ENCODE results near the gene ARHGAP24.

ARHGAP24 gene

DNA sequence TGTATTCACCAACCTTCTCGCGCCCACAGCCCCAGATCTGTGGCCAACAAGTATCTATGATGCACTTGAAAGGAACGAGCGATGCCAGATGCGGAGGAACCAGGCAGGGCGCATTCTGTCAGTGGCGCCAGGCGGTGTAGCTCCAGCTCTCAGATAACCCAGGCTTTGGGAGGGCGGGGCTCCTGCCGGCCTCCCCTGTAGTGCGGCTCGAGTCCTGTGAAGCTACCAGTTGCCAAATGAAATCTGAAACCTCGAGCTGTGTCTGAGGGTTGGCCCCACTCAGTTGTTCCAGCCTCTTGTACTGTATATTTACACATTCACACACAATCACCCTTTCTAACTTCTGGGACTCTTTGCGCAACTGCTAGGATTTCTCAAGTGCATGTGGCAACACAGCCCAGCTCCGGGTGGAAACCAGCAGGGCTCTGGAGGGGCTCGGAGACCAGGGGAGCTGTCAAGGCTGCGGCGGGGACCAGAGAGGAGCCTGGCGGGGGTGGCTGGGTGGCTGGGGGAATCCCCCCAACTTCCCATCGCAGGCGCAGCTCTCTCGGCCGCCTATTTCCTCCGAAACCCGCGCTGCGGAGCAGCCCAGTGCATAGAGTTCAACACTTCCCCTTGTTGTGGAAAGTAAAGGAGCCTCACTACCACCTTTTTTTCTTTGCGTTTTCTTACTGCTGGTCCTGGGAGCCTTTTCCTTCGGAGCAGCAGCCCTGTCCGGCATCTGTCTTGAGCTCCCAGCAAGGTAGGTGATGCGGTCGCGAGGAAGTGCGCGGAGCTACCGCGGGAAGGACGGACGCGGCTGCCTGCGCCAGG lies at the start of gene ARHGAP24:
Gene ARHGAP24, plus strand, starts transcription at position 333 of the 813 bp plus-strand sequence.
- DNase-seq, result no peak

DNA sequence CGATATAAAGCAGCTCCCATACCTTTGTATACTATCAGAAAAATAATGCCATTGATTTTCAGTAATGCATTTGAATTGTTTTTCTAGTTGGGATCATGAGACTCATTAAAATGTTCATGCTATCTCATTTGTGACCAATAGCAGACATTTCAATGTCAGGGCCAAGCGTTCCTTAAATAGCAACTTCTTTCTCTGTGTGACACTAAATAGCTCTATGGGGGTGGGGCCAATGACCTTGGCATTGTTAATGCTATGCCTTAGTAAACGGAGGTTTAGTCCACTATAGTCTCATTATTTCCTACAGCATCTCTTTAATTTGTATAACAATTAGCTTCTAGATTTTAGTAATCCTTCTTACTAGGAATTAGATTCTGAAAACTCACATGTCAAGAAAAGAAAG lies 48.6 kb upstream of the ARHGAP24 start:
- no peak for DNase-seq

DNA sequence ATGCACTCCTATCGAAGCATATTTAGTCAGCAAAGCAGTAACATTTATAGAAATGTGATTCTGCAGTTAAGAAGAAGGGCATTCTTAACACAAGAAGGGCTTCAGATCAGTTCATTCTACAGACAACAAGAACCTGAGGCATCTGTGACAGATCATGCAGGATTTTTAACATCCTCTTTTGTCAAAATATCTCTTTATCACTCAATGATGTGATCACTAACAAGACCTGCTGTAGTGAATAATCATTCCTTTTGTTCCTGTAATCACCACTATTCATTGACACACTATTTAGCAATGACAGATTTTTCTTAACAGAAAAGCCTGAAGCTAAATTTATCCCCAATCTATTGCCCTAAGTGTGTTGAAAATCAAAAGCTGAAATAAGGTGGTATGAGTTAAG lies 47.8 kb upstream of the ARHGAP24 start:
- DNase-seq, result no peak

DNA sequence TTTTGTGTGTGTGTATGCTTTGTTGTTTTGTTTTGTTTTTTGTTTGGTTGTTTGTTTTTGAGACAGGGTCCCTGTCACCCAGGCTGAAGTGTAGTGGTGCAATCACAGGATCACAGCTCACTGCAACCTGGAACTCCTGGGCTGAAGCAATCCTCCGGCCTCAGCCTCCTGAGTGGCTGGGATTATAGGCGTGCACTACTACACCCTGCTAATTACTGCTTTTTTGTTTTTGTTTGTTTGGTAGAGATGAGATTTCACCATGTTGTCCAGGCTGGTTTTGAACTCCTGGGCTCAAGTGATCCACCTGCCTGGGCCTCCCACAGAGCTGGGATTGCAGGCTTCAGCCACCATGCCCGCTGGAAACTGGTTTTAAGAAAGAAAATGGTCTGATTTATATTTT lies 44.7 kb upstream of the ARHGAP24 start:
- DNase-seq, result no peak

DNA sequence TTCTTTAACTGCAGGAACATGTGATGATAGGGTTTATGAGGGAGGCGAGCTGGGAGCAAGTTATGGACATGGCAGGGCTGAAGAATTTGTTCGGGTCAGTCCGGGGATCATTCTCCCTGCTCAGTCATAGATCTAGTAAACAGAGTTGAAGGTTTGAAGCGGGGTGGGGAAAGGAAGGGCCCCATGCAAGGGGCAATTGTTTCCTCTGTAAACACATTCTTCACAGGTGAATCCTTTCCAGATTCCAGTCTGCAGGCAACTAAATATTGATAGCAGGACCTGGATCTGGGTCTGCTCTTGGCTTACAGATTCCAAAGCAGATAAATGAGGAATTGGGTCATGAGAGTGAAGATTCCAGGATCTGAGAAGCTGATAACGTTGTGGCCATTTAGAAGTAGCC lies 44.3 kb upstream of the ARHGAP24 start:
- no peak for DNase-seq

DNA sequence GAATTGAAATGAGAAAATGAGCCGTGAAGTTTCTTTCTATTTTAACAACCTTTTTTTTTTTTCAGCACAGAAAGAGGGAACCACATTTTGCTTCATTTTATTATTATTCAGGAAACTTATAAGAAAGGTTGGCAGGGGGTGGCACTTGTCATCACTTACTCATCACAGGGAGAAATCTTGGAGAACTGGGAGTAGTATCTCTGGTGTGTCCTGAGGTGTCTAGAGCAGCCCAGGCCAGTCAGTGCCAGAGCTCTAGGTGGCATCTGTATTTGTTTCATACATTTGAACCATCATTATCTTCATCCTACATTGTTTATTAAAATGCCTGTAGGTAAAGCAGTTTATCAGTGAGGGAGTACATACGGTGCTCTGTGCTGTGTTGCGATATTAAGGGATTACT lies 43.8 kb upstream of the ARHGAP24 start:
- DNase-seq, result no peak

DNA sequence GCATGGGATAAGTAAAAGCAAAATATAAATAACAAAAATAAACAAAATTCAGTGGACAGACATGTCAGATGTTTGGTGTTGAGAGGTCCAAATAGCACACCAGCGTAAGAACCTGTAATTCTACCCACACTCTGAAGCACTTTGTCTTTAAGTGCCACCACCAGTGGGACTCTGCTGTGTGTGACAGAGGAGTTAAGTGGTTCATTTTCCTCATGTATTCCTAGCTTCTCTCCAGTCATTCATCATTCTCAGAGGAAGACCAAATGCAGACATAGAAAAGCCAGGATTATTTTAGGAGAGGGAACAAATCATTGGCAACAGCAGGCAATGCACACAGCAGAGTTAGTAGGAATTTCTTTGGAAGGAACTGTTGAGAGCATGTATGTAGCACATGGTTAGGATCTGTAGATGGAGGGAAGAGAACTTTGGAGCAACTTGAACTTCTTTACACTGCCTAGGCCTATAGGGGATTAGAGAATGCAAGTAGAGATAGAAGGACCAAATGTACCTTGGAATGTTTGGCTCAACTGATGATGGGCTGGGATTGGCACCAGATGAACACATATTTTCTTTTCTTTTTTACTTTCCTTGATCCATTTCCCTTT lies 43.0 kb upstream of the ARHGAP24 start:
- DNase-seq, result no peak

DNA sequence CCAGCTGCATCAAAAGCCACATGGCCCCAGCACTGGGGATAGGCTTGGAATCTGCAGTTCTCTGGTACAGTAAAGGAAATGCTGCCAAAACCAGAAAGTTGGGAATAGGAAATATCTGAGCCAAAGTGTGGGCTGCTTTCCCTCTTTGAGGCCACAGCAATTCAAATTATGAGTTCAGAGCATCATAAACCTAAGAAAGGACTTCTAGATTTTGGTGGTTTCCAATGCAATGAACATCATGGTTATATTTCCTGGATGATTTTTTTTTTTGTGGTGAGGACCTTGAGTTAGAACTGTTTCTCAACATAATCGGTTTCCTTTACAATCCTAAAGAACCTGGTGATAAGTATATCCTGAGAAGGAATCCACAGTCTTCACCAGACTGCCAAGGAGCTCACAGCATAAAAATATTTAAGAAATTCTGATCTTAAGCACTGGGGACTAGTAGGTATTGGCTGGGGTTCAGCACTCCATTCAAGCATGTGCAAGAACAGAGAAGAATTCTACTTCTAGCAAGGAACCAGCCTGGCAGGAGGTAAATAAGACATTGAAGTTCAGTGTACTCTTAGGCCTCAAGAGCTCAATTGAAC lies 29.8 kb upstream of the ARHGAP24 start:
- no peak for DNase-seq

DNA sequence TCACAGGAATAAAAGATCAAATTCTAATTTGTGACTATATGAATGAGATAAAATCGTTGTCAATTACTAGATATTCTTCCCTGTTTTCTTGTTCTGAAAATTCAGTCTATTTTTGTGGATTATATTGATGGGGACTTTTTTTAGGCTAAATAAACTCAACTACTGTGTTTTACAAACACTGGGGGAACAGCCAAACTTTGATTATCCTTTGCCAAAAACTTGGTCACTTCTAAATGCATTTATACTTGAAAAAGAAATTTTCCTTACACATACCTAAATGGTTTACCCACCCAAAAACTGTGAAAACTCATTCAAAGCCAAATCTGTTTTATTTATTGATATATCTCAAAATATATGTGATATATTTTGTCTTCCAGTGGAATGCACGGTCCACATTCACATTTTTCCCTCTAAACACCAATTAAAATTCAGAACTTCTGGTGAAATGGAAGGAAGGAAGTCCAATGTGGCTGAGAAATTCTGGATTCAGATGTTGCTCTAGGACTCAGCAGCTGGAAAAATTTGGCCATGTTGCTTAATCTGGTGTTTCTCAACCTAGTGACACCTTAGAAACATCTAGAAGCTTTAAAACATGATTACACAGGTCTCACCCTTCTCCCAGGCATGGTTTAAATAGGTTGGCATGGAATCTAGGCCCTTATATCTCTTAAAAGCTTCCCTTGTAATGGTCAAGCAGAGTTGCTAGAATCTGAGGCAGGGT lies 28.6 kb upstream of the ARHGAP24 start:
- no peak for DNase-seq

DNA sequence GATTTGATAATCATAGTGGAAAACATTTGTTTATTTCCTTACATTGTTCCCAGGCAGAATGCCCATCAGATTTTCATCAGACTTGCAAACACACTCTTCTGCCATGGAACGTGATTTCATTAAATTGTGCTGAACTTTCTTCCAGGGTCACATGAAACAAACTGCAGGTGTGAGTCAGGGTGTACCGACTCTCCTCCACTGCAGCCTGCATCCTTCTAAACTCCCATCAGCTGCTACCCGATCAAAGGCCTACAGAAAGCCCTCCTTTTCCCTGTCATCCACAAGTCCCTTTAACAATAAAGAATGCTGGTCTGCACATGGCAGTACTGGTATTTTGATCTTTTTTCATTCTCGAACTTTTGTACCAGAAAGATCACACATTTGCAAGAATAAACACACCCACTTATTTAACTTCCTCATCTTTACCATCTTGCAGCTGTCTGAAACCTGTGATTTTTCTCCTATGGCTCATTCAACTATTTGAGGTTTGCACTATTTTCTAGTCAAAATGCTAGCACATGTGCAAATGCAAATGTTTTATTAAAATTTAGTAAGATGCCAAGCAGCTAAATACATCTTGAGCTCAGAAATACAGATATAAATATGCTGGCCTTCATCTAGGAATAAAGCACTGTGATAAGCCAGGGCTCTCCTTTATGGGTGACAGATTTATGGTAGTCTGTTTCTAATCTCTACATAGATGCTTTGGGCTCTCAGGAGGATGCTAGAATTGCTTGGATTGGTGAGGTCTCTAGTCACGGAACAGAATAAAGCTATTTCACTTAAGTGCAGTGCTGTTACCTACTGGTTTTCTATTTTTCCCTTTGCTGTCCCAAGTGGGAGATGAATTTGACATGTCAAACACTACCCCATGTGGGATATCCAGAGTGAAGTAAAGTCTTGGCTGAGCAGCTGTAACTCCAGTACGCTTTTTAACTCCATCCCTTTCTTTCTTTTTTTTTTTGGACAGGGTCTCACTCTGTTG lies 25.8 kb upstream of the ARHGAP24 start:
- DNase-seq, result no peak

DNA sequence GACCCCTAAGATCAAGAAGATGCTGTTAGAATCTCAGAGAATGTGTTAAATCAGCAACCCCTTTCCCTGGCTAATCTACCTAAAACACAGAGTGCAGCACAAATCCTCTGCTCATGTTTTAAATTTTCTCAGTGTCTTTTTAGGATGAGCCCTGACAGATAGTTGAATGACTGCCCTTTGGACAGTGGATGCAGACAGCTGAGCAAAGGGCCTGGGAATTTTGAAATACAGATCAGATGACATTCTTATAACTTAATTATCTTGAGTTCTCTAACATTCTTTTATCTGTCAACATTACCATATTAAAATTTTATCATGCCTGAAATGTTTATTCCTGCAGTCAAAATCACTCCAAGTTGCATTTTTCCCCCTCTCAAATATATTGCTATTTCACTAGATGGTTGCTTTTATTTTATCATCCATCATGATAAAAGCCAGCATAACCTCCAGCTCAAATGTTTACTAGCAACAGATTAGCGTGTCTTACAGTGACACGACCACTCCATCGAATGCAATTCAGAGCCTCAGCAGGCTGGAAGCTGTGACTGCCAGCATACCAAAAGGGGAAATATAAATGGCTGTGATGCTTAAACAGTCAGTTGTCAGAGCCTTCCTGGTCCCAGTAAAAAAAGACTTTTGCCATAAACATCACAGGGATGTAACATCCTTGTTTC lies 22.8 kb upstream of the ARHGAP24 start:
- DNase-seq, result no peak

DNA sequence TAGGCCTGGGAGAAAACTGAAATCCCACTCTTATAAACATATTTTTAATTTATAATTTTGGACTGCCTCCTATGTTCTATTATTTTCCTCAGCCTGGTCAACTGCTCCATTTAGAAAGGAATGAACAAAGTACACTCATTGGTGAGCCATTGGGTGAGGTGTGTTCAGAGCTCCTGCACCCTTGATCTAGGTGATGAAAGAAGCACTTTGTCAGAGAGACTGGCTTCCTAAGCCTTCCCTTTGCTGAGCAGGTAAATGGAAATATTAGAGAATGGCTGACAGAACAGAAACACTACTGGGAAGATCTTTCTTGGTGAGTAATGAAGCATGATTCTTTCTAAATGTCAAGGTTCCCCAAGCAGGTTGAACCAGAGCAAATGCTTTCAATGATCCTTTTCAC lies 19.0 kb upstream of the ARHGAP24 start:
- DNase-seq, result no peak

DNA sequence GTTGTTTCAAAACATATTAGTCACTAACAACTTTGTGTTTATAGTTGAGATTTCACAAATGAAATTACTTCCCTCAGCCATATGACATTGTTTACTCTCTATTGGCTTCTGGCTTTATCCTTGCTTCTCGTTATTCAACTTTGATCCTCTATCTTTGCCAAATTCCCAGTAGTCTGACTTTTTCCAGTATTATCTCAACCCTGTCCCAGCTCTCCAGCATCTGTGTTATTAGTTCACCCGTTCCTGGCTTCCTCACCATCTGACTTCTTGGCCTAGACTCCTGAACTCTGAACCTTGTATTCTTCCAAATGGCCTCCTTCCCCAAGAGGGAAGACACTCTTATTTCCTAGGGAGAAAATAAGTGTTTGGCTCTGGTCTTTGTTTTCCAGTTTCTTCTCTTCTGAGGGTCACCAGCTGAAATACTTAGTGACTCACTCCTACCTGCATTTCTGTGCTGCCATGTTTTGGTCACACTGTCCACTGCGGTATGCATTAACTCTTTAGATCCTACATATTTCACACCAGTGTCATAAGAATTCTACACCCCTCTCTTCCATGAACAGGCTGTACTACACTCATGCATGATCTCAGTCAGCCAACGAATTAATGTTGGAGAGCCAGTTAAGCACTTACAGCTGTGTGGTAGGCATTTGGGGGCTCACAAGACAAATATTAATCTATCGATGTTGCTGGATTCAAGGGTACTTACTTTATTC lies 17.0 kb upstream of the ARHGAP24 start:
- no peak for DNase-seq

DNA sequence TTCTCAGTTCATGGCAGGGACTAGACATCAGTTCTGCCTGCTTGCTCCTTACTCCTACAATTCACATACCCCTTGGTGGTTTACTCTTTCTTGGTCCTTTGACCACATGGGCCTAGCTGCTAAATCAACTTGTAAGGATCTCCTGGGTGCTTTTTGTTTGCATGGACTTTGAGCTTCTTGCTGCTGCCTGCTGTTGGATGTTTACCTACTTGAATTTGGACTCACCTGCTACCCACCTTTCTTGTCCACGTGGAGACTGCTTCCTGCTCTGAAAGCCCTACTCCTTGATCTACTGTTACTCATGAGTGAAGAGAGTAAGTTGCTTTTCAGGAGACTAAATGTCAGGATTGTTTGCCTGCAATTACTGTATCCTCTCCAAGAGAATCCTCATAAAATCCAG lies 15.2 kb upstream of the ARHGAP24 start:
- DNase-seq, result no peak

DNA sequence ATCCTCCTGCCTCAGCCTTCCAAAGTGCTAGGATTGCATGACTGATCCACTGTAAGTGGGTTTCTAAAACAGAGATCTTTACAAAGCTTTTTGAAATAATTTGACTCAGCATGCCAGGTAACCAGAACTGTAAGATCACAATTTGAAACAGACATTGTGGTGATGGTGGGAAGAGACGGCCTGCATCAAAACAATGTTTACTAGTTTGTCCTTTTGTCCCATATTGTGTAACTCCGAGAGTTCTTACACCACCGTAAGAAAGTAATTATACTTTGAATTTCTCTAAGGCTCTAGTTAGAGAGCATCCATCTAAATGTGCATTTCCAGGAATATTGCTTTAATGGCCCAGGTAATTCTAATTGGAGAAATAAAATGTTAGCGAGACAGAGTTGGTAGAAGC lies 594 bp upstream of the ARHGAP24 start:
- DNase-seq, result no peak

DNA sequence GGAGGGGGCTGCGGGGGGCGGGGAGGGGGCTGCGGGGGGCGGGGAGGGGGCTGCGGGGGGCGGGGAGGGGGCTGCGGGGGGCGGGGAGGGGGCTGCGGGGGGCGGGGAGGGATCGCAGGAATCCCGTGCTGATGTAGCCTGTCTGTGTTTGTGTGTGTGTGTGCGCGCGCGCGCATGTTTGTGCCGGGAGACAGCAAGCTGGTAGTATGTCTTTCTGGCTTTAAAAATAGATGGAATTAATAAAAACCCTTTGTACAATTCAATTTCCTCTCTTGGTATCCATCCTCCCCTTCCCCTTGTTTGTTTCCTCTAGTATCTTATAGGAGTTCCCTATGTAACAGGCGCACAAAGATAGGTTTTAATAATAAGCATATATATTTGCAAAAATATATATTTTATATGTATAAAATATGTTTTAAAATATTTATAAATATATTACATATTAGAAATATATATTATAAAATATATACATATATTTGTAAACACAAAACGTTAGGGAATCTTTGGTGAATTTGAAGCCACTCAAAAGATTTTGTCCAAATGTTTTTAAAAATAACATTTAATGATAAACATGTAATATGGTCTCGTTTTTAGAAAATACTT lies 782 bp downstream of the ARHGAP24 start:
- DNase-seq, result no peak

DNA sequence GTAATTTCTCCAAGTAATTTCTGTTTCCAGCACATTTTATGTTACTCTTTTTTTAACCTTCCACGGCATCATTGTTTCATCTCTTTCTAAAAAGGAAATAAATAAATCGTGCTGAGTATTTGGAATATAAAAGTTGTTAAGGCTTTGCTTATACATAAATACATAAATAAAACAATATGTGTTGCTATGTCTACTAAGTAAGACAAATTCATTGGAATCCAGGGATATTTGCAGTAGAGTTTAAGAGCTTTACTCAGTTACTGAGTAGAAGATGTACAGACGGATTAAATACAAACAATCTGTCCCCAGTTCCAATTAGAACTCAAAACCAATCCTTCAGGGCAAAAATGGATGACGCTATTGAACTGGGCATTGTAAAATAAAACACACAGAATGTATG lies 1.4 kb downstream of the ARHGAP24 start:
- DNase-seq, result no peak

DNA sequence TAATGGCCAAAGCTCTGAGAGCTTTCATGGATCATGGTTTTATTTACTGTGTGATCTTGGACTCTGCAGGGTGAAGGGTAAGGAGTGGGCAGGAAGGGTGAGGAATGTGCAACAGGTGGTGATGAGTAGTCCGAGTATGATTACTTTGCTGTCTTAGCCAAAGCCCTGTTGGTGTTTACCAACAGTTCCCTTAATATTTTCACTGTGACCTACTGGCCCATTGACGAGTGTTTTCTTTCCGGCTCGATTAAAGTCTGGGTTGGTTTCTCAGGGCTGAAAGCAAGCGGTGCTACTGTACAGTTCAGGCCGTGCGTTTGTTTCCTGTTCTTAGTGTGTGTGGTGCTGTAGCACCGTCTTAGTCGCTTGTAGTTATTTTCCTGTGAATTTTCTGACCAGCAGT lies 2.6 kb downstream of the ARHGAP24 start:
- no peak for DNase-seq

DNA sequence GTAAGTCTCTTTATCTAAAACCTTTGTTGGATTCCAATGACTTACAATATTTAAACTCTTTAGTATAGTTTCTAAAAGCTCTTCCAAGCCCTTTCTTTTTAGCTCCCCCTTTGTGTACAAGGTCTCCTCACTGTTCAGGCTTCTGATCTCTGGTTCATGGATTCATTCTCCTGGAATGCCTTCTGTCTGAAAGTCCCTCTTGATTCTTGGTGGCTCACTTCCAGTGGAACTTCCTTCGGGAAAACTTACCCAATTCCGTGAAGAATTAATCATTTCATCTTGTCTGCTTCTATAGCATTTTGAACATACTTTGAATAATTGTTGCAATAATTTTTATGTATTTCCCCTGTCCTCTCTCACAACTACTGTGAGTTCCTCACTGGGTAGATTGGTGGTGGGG lies 3.6 kb downstream of the ARHGAP24 start:
- DNase-seq, result no peak

DNA sequence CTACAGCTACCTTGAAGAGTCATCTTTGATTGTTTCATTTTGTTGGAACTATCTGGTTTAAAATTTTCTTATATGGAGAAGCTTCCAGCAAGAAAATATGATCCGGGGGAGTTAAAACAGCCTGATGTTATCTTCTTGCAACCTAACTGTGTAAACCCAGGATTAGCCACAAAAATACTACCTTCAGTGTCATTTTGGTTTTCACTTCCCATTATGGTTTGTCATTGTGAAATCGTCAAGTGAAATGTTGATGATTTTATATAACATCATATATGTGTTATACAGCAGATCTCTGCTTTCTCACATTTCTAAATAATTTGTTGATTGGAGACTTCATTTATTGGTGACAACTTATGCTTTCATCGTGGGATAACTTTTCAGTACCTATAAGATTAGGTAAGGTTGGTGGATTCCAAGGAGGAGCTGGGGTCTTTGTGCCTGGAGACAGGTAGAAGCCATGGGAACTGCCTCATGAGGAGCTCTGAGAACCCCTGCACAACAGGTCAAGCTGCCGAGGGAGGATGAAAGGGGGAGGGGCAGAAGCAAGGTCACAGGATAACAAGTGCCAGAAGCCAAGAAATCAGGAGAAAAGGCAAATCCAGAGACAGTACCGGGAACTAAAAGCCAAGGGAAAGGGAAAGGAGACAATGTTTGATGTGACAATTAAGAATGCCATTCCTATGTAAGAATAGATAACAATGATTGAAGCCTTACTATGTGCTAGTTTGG lies 7.2 kb downstream of the ARHGAP24 start:
- DNase-seq, result no peak

All from stimulated activated CD4-positive, alpha-beta T cell treated with anti-CD3 and anti-CD28 coated beads, Interleukin-2, amount 100 ng/mL, for 48 hours (primary cell).